T-cell (primary cell): Measurements from ENCODE around the gene TGFBR3. TPM values are rescaled to one million over a fixed set of nuclear protein-coding genes. Genes with fewer than 3 reads are reported as not detected.

ENCODE experiments used
- ATAC-seq, 4 experiments: fragments of 200-7000 bp in 3 of 4; fragments of 150-1000 bp in 1 of 4; cut with Tn5 transposase; replicated peaks in 1 of 4; 1 replicate in 3 of 4; 2 replicates in 1 of 4; pipeline ENCODE4 v1.10.0; 2021; ENCODE audit warnings: moderate library complexity in 3 of 4, mild to moderate bottlenecking in 2 of 4, moderate number of reproducible peaks in 1 of 4
- CTCF ChIA-PET, 2 donors: fragments of 300-600 bp; sonication (Branson Sonifier 250); formaldehyde crosslinking; loops; one replicate each; lab custom pipeline; 2022; ENCODE audit warnings: antibody characterized with exemption in 2 of 2; lab: Charles Lee
- POLR2A ChIA-PET, 2 donors: fragments of 300-600 bp; sonication (Branson Sonifier 250); formaldehyde crosslinking; loops; one replicate each; lab custom pipeline; 2022; ENCODE audit warnings: antibody characterized with exemption in 2 of 2; lab: Charles Lee
- DNase-seq, 35 experiments: peaks; one replicate each; pipeline versions ENCODE4 v3.0.0 to v3.0.0-alpha.2; 2013 to 2023
- H3K27ac ChIP-seq: one replicate; pipeline ENCODE4 v1.5.1; 2013; ENCODE audit warnings: low read length
- H3K27me3 ChIP-seq, 2 experiments: replicated peaks in 1 of 2; 1 replicate in 1 of 2; 2 replicates in 1 of 2; pipeline versions ENCODE4 v1.6.1 to v1.7.0; 2013; ENCODE audit warnings: low read length in 1 of 2, mixed read lengths in 1 of 2; ENCODE audit not compliant: control insufficient read depth in 2 of 2, insufficient read depth in 2 of 2; ENCODE audit errors: extremely low read depth in 1 of 2
- H3K36me3 ChIP-seq, 2 donors: 1 replicate in 1 of 2; 2 replicates in 1 of 2; pipeline versions ENCODE4 v1.6.1 to v1.7.0; 2013; ENCODE audit warnings: low read length in 1 of 2; ENCODE audit not compliant: control insufficient read depth in 2 of 2, insufficient read depth in 1 of 2; ENCODE audit errors: extremely low read depth in 1 of 2
- H3K4me1 ChIP-seq, 2 experiments: 1 replicate in 1 of 2; 2 replicates in 1 of 2; pipeline versions ENCODE4 v1.6.1 to v1.7.0; 2013; ENCODE audit warnings: low read length in 2 of 2, mixed read lengths in 1 of 2; ENCODE audit not compliant: insufficient read depth in 2 of 2, control insufficient read depth in 1 of 2; ENCODE audit errors: extremely low read depth in 1 of 2
- H3K4me3 ChIP-seq, 2 donors: 1 replicate in 1 of 2; 2 replicates in 1 of 2; pipeline versions ENCODE4 v1.5.1 to v1.7.0; 2013; ENCODE audit warnings: mild to moderate bottlenecking in 2 of 2, low read length in 1 of 2, moderate library complexity in 1 of 2; ENCODE audit not compliant: control insufficient read depth in 1 of 2; ENCODE audit errors: extremely low read depth in 1 of 2
- H3K9me3 ChIP-seq: 2 replicates; pipeline ENCODE4 v1.7.0; 2013
- H3K27ac Mint-ChIP-seq, 2 donors: one replicate each; pipeline ENCODE4 v1.8.0; 2020 to 2021; ENCODE audit warnings: mild to moderate bottlenecking in 2 of 2, mixed read lengths in 2 of 2
- H3K27me3 Mint-ChIP-seq, 2 donors: one replicate each; pipeline ENCODE4 v1.8.0; 2021 to 2022; ENCODE audit warnings: mixed read lengths in 2 of 2
- H3K36me3 Mint-ChIP-seq: one replicate; pipeline ENCODE4 v1.8.0; 2021; ENCODE audit warnings: mixed read lengths
- H3K4me1 Mint-ChIP-seq, 3 donors: one replicate each; pipeline ENCODE4 v1.8.0; 2020 to 2022; ENCODE audit warnings: mixed read lengths in 3 of 3, mild to moderate bottlenecking in 1 of 3
- H3K4me3 Mint-ChIP-seq, 3 donors: one replicate each; pipeline ENCODE4 v1.8.0; 2020 to 2022; ENCODE audit warnings: mild to moderate bottlenecking in 3 of 3, mixed read lengths in 3 of 3, moderate library complexity in 3 of 3
- H3K9me3 Mint-ChIP-seq, 3 donors: one replicate each; pipeline ENCODE4 v1.8.0; 2020 to 2022; ENCODE audit warnings: mixed read lengths in 3 of 3
- WGBS: methylation state at CpG from one replicate; pipeline ENCODE4 v1.1.5; 2013; ENCODE audit warnings: missing lambda C conversion rate; ENCODE audit not compliant: insufficient coverage; 5-methylcytosine and 5-hydroxymethylcytosine counted together
- total RNA-seq, 35 experiments: library from RNA in 6 of 35; stranded (reverse) in 6 of 35; fragments of 120-200 nt in 1 of 35; gene quantifications; one replicate each; pipeline versions ENCODE4 v1.2.1 to v1.2.4 and lab custom pipeline; 2013 to 2026

Gene TGFBR3
- total RNA-seq, 5 donors from 2014 or later (not counting 1 experiment from before 2014, with no cell fraction given), result 17.5 to 65.4 (median 36.4) TPM

- POLR2A ChIA-PET, result interaction anchor here in 1 of 2 donors (0.5 kb wide), 1 partner anchor 12 kb away, joined by 5 read pairs; no protein-coding TSS in a partner anchor
- no peak for DNase-seq
Measured at GRCh38 chr1:91752324-91752723, 133.6 kb downstream of the TGFBR3 start.

GRCh38 chr1:91751275-91751674 lies 134.7 kb downstream of the TGFBR3 start:
- Histone ChIP-seq H3K4me1 (peaks cover 0 to 14% of the 10 kb centered on the region in 2 experiments), H3K27ac (no peak overlapping the region), H3K9me3 (no peaks in the 10 kb centered on the region), H3K27me3 (no peaks in the 10 kb centered on the region), H3K4me3 (no peak overlapping the region), H3K36me3 (peaks cover 0 to 8% of the 10 kb centered on the region in 2 donors)
- H3K27ac Mint-ChIP-seq, result no peak overlapping the region
- POLR2A ChIA-PET, result no interaction called here
- WGBS, result no CpG with 5 or more reads among the region's 3 CpGs
- no peak overlapping the region for H3K4me3 Mint-ChIP-seq
- CTCF ChIA-PET, result no interaction called here
- no peaks in the 10 kb centered on the region for H3K27me3 Mint-ChIP-seq
- no peak for ATAC-seq
- no peak for DNase-seq
- H3K36me3 Mint-ChIP-seq, result peaks cover 55% of the 10 kb centered on the region
- peaks cover 13 to 38% (median 32%) of the 10 kb centered on the region in 3 donors for H3K4me1 Mint-ChIP-seq
- H3K9me3 Mint-ChIP-seq, result peaks cover 6 to 14% (median 8%) of the 10 kb centered on the region in 3 donors

More at GRCh38 chr1:91752324-91752723, 133.6 kb downstream of the TGFBR3 start:
- no peak overlapping the region for H3K4me3 Mint-ChIP-seq
- Histone ChIP-seq H3K4me1 (peaks cover 0 to 14% of the 10 kb centered on the region in 2 experiments), H3K36me3 (peaks cover 0 to 8% of the 10 kb centered on the region in 2 donors), H3K27me3 (no peaks in the 10 kb centered on the region), H3K27ac (no peak overlapping the region), H3K4me3 (no peak overlapping the region), H3K9me3 (no peaks in the 10 kb centered on the region)
- H3K4me1 Mint-ChIP-seq, result peaks cover 13 to 35% (median 32%) of the 10 kb centered on the region in 3 donors
- no CpG with 5 or more reads among the region's 2 CpGs for WGBS
- CTCF ChIA-PET, result no interaction called here
- H3K9me3 Mint-ChIP-seq, result peaks cover 1 to 7% (median 5%) of the 10 kb centered on the region in 3 donors
- no peak overlapping the region for H3K27ac Mint-ChIP-seq
- no peaks in the 10 kb centered on the region for H3K27me3 Mint-ChIP-seq
- H3K36me3 Mint-ChIP-seq, result peaks cover 49% of the 10 kb centered on the region
- no peak for ATAC-seq

DNA sequence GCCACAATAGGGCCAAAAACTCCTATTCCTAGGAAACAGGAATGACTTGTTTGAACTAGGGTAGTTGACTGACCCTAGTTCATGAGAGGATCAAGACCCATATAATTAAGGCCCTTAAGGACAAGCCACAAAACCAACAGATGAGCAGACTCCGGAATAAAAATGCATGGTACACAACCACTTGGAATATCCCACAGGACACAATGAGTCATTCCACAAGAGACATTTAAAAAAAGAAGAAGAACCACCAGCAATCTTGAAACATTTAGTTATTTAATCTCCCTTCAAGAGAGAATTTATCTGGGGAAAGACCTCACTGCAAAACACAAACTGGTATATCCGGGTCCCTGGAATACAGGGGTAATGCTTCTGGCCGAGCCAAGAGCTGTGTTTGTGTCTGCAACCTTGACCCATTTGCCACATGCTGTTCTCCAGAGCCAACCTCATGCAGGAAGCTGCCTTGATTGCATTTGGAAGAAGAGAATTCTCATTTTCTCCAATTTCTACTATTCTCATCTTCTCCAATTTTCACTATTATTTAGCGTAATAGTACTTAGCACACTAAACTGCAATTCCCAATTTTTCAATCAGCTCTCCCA lies 135.5 kb downstream of the TGFBR3 start:
- ATAC-seq (no peak), DNase-seq (no peak)
- no peak overlapping the region for H3K27ac ChIP-seq
- H3K4me1 ChIP-seq, result peaks cover 0 to 14% of the 10 kb centered on the region in 2 experiments
- H3K4me1 Mint-ChIP-seq, result peaks cover 13 to 40% (median 32%) of the 10 kb centered on the region in 3 donors
- H3K4me3 Mint-ChIP-seq, result no peak overlapping the region
- H3K27ac Mint-ChIP-seq, result no peak overlapping the region
- H3K36me3 ChIP-seq, result peaks cover 0 to 5% of the 10 kb centered on the region in 2 donors
- H3K36me3 Mint-ChIP-seq, result peaks cover 54% of the 10 kb centered on the region
- no peaks in the 10 kb centered on the region for H3K9me3 ChIP-seq
- no peak overlapping the region for H3K4me3 ChIP-seq
- no peaks in the 10 kb centered on the region for H3K27me3 Mint-ChIP-seq
- H3K9me3 Mint-ChIP-seq, result peaks cover 6 to 17% (median 8%) of the 10 kb centered on the region in 3 donors
- ChIA-PET CTCF (interaction anchor here in 1 of 2 donors (1.6 kb wide), 1 partner anchor 11 kb away, joined by 3 read pairs; no protein-coding TSS in a partner anchor), POLR2A (interaction anchor here in 1 of 2 donors (0.6 kb wide), 1 partner anchor 130 kb away, joined by 7 read pairs; no protein-coding TSS in a partner anchor)
- no peaks in the 10 kb centered on the region for H3K27me3 ChIP-seq
- WGBS, result 100% methylated on average over 2 of the region's 4 CpGs

DNA sequence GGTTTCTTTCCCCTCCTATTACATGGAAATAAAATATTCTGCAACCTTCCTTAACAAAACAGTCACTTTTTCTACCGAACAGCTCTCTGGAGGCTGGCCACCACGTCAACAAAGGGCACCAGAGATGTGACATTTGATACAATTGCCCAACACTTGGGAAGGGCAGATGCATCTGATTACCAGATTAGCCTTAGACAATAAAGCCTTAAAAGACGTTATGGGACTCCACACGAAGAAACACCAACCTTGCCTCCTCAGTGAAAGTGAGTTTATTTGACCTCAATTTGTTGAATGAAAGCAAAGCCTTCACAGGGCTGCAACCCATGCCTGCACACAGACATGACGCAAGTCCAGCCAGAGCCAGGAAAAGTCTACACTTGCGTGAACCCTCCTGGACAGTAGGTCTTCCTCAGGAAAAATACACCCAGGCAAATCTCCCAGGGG lies 136.1 kb downstream of the TGFBR3 start:
- no peak overlapping the region for H3K4me3 Mint-ChIP-seq
- H3K9me3 Mint-ChIP-seq, result peaks cover 6 to 17% (median 8%) of the 10 kb centered on the region in 3 donors
- 96% methylated on average over 5 of the region's 6 CpGs for WGBS
- ChIA-PET POLR2A (interaction anchor here in 1 of 2 donors (0.6 kb wide), 1 partner anchor 130 kb away, joined by 7 read pairs; no protein-coding TSS in a partner anchor), CTCF (interaction anchor here in 1 of 2 donors (1.6 kb wide), 1 partner anchor 12 kb away, joined by 3 read pairs; no protein-coding TSS in a partner anchor)
- Histone ChIP-seq H3K4me1 (peaks cover 0 to 13% of the 10 kb centered on the region in 2 experiments), H3K4me3 (no peak overlapping the region), H3K36me3 (peaks cover 0 to 4% of the 10 kb centered on the region in 2 donors), H3K27ac (no peak overlapping the region), H3K9me3 (no peaks in the 10 kb centered on the region), H3K27me3 (no peaks in the 10 kb centered on the region)
- peaks cover 13 to 40% (median 27%) of the 10 kb centered on the region in 3 donors for H3K4me1 Mint-ChIP-seq
- H3K27ac Mint-ChIP-seq, result no peak overlapping the region
- H3K36me3 Mint-ChIP-seq, result peaks cover 47% of the 10 kb centered on the region
- DNase-seq, result no peak
- no peak for ATAC-seq
- no peaks in the 10 kb centered on the region for H3K27me3 Mint-ChIP-seq

GRCh38 chr1:91747666-91748065 lies 138.3 kb downstream of the TGFBR3 start:
- CTCF ChIA-PET, result interaction anchor here in 1 of 2 donors (1.0 kb wide), 1 partner anchor 236 kb away, joined by 3 read pairs; no protein-coding TSS in a partner anchor
- no peak for ATAC-seq
- Mint-ChIP-seq H3K9me3 (peaks cover 6 to 17% (median 8%) of the 10 kb centered on the region in 3 donors), H3K36me3 (peaks cover 52% of the 10 kb centered on the region), H3K4me3 (no peak overlapping the region), H3K27me3 (no peaks in the 10 kb centered on the region), H3K27ac (no peak overlapping the region), H3K4me1 (peaks cover 0 to 27% (median 12%) of the 10 kb centered on the region in 3 donors)
- POLR2A ChIA-PET, result interaction anchor here in 1 of 2 donors (0.5 kb wide), 1 partner anchor 228 kb away, joined by 3 read pairs; no protein-coding TSS in a partner anchor
- H3K4me3 ChIP-seq, result no peak overlapping the region
- WGBS, result 100% methylated on average over 2 of the region's 6 CpGs
- H3K27me3 ChIP-seq, result no peaks in the 10 kb centered on the region
- H3K36me3 ChIP-seq, result peaks cover 0 to 2% of the 10 kb centered on the region in 2 donors
- no peak overlapping the region for H3K27ac ChIP-seq
- no peak for DNase-seq
- H3K9me3 ChIP-seq, result no peaks in the 10 kb centered on the region
- peaks cover 0 to 3% of the 10 kb centered on the region in 2 experiments for H3K4me1 ChIP-seq

GRCh38 chr1:91746728-91747338 lies 139.1 kb downstream of the TGFBR3 start:
- H3K9me3 ChIP-seq, result no peaks in the 10 kb centered on the region
- ChIA-PET POLR2A (no interaction called here), CTCF (interaction anchor here in 1 of 2 donors (0.6 kb wide), 1 partner anchor 671 kb away, joined by 3 read pairs; no protein-coding TSS in a partner anchor)
- peaks cover 0 to 2% of the 10 kb centered on the region in 2 donors for H3K36me3 ChIP-seq
- H3K27ac ChIP-seq, result no peak overlapping the region
- peaks cover 6 to 17% (median 8%) of the 10 kb centered on the region in 3 donors for H3K9me3 Mint-ChIP-seq
- H3K4me3 Mint-ChIP-seq, result no peak overlapping the region
- ATAC-seq (no peak), DNase-seq (no peak)
- peaks cover 0 to 20% (median 5%) of the 10 kb centered on the region in 3 donors for H3K4me1 Mint-ChIP-seq
- peaks cover 0 to 3% of the 10 kb centered on the region in 2 experiments for H3K4me1 ChIP-seq
- no peak overlapping the region for H3K27ac Mint-ChIP-seq
- no peak overlapping the region for H3K4me3 ChIP-seq
- no peaks in the 10 kb centered on the region for H3K27me3 ChIP-seq
- H3K36me3 Mint-ChIP-seq, result peaks cover 59% of the 10 kb centered on the region
- no peaks in the 10 kb centered on the region for H3K27me3 Mint-ChIP-seq
- WGBS, result 80% methylated on average over 1 of the region's 3 CpGs
